Measurements from ENCODE around the gene BPHL. TPM values are rescaled to one million over a fixed set of nuclear protein-coding genes. Genes with fewer than 3 reads are reported as not detected.
"Not testable (repeated sequence)": the region's sequence is repeated elsewhere in the genome, so short reads cannot be mapped to it uniquely, and the experiment has no call there.

BPHL gene
- total RNA-seq = 2.4 TPM

DNA sequence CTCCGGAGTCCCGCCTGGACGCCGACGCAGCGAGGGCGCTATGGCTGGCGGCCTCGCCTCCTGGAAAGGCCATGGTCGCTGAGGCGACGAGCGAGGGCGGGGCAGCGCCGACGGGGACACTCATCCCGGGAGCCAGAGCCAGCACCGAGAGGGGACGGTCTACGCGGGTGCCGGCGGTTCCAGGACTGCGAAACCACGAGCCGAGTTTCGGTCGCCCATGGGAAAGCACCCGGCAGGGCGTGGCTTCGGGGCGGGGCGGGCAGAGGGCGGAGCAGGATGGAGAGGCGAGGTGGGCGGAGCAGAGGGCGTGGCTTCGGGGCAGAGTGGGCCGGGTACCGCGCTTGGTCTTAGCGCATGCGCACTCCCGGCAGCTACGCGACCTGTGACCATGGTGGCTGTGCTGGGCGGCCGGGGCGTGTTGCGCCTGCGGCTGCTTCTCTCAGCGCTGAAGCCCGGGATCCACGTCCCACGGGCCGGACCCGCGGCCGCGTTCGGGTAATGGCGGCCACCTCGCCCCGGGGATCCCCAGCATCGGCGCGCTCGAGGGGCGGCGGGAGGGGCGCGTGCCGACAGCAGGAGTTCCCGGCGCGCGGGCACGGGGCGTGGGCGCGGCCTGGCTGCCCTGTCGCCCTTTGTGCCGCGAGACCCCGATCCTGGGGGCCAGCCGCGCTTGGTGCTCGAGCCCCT lies at the start of gene BPHL:
BPHL (plus strand) TSS at position 359 of the 687 bp plus-strand sequence; CDS start at position 389, 30 bp downstream.
- peaks cover 19% of the 10 kb centered on the region for H3K4me1 ChIP-seq (ENCODE audit: insufficient read depth, low read length)
- no peaks in the 10 kb centered on the region for H3K9me3 ChIP-seq (ENCODE audit: low read depth, low read length)
- H3K27me3 ChIP-seq (ENCODE audit: insufficient read depth, low read length) = no peaks in the 10 kb centered on the region
- peak within 1 kb of the TSS; percentile 72 for H3K4me3 ChIP-seq (ENCODE audit: low read length)

DNA sequence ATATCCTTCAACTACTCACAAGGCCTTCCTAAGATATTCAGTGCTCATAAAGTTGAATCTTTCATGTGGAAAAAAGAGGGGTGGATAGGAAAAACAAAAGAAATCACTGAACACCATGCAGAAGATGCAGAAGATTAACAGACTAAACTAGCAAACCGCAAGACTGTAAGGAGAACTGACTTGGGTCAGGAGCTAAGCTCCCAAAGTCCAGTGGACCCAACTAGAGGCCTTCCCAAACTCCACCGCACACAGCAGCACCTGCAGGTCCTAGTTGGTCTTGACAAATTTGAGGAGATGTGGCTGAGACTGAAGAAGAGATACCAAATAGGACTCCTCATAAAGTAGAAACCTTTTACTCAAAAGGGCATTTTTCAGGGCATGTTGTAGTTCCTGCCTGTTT lies 46.9 kb upstream of the BPHL start:
- H3K27me3 ChIP-seq (ENCODE audit: insufficient read depth, low read length) = no peaks in the 10 kb centered on the region
- peaks cover 46% of the 10 kb centered on the region for H3K4me1 ChIP-seq (ENCODE audit: insufficient read depth, low read length)
- H3K9me3 ChIP-seq (ENCODE audit: low read depth, low read length) = no peaks in the 10 kb centered on the region
- H3K4me3 ChIP-seq (ENCODE audit: low read length) = no peak overlapping the region

- Histone ChIP-seq H3K4me1 (ENCODE audit: insufficient read depth, low read length) (peaks cover 41% of the 10 kb centered on the region), H3K4me3 (ENCODE audit: low read length) (no peak overlapping the region), H3K9me3 (ENCODE audit: low read depth, low read length) (no peaks in the 10 kb centered on the region), H3K27me3 (ENCODE audit: insufficient read depth, low read length) (no peaks in the 10 kb centered on the region)
Measured at GRCh38 chr6:3072798-3073197, 45.7 kb upstream of the BPHL start.

- Histone ChIP-seq H3K4me1 (ENCODE audit: insufficient read depth, low read length) (peaks cover 38% of the 10 kb centered on the region), H3K4me3 (ENCODE audit: low read length) (no peak overlapping the region)
Measured at GRCh38 chr6:3073382-3073781, 45.1 kb upstream of the BPHL start.

DNA sequence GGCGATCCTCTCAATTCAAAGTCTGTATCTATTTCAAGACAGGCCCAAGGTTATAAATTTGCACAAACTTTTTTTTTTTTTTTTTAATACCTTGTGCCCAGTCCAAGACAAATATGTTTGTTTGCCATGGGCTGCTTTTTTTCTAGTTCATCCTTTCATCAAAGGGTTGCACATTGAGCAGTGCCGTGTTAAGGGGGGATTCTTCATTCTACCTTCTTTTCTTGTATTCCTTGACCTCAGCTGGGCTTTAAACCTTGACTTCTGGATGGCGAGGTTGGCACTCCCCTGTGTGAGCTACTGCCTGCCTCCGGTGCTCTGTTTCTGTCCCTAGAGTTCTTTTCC lies 42.8 kb upstream of the BPHL start:
- H3K4me1 ChIP-seq (ENCODE audit: insufficient read depth, low read length) = peaks cover 28% of the 10 kb centered on the region
- no peaks in the 10 kb centered on the region for H3K27me3 ChIP-seq (ENCODE audit: insufficient read depth, low read length)
- no peak overlapping the region for H3K4me3 ChIP-seq (ENCODE audit: low read length)
- H3K9me3 ChIP-seq (ENCODE audit: low read depth, low read length) = no peaks in the 10 kb centered on the region

More at GRCh38 chr6:3073382-3073781, 45.1 kb upstream of the BPHL start:
- Histone ChIP-seq H3K27me3 (ENCODE audit: insufficient read depth, low read length) (no peaks in the 10 kb centered on the region), H3K9me3 (ENCODE audit: low read depth, low read length) (no peaks in the 10 kb centered on the region)

DNA sequence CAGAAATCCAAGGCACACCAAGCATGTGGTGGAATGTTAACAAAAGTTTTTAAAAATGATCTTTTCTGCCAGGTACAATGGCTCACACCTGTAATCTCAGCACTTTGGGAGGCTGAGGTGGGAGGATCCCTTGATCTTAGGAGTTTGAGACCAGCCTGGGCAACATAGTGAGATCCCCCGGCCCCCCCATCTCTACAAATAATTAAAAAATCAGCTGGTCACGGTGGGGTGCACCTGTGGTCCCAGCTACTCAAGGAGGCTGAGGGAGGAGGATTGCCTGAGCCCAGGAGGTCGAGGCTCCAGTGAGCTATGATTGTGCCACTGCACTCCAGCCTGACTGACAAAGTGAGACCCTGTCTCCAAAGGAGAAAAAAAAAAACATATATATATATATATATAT lies 42.2 kb upstream of the BPHL start:
- H3K27me3 ChIP-seq (ENCODE audit: insufficient read depth, low read length) = no peaks in the 10 kb centered on the region
- peaks cover 25% of the 10 kb centered on the region for H3K4me1 ChIP-seq (ENCODE audit: insufficient read depth, low read length)
- no peaks in the 10 kb centered on the region for H3K9me3 ChIP-seq (ENCODE audit: low read depth, low read length)
- no peak overlapping the region for H3K4me3 ChIP-seq (ENCODE audit: low read length)

DNA sequence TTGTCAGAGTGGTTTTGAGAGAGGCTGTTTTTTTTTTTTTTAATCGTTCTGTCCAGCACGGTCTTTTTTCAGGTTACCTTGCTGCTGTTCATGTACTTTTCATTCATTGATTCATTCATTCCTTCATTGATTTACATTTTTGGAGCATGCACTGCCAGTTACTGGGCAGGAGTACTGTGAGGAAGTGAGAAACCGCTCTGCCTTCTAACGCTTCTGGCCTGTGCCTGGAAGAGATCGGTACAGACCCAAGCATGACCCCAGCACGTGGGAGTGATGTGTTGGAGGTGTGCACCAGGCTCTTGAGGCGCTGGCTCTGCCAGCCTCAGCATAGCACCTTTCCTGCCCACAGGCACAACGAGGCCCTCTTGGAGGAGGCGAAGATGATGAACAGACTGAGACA lies 41.1 kb upstream of the BPHL start:
- Histone ChIP-seq H3K4me1 (ENCODE audit: insufficient read depth, low read length) (peaks cover 25% of the 10 kb centered on the region), H3K27me3 (ENCODE audit: insufficient read depth, low read length) (no peaks in the 10 kb centered on the region), H3K9me3 (ENCODE audit: low read depth, low read length) (no peaks in the 10 kb centered on the region), H3K4me3 (ENCODE audit: low read length) (no peak overlapping the region)

- not testable (repeated sequence) for H3K4me3 ChIP-seq (ENCODE audit: low read length); H3K9me3 ChIP-seq (ENCODE audit: low read depth, low read length); H3K27me3 ChIP-seq (ENCODE audit: insufficient read depth, low read length)
- peaks cover 20% of the 10 kb centered on the region for H3K4me1 ChIP-seq (ENCODE audit: insufficient read depth, low read length)
Measured at GRCh38 chr6:3078952-3079351, 39.6 kb upstream of the BPHL start.

DNA sequence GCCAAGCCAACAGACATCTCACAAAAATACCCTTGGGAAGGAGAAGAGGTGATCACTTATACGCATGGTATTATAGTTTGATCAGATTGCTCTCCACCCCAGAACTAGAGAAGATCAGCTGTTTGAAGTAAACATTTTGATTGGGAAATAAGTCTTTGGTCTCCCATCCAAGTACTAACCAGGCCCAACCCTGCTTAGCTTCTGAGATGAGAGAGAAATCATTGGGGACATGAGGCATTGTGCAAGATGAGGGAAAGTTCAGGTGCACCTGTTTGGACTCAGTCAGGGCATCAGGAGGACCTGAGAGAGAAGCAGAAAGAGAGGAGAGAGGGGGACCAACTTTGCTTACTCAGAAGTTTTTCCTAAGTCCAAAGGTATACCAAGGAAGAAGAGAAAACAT lies 38.8 kb upstream of the BPHL start:
- peaks cover 18% of the 10 kb centered on the region for H3K4me1 ChIP-seq (ENCODE audit: insufficient read depth, low read length)

DNA sequence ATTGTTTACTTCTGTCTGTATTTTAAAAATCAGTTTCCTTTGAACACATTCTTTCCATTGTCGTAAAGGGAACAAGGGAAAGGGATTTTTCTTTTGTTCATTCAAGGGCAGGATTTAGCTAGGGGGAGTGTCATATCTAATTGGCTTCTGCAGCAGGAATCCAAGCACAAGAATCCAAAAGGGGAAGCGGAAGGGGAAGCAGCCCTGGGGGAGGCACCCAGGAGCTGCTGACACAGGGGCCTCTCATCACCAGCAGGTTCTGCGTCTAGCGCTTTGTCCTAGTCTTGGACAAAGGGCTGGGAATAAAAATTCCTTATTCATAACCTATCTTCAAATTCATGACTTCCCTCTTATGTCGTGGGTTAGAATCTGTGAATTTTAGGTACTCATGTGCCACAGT lies 36.6 kb upstream of the BPHL start:
- no peaks in the 10 kb centered on the region for H3K9me3 ChIP-seq (ENCODE audit: low read depth, low read length)
- no peak overlapping the region for H3K4me3 ChIP-seq (ENCODE audit: low read length)

More for the DNA sequence above, 38.8 kb upstream of the BPHL start:
- Histone ChIP-seq H3K27me3 (ENCODE audit: insufficient read depth, low read length) (no peaks in the 10 kb centered on the region), H3K9me3 (ENCODE audit: low read depth, low read length) (no peaks in the 10 kb centered on the region), H3K4me3 (ENCODE audit: low read length) (no peak overlapping the region)

GRCh38 chr6:3085074-3085473 lies 33.4 kb upstream of the BPHL start:
- H3K4me3 ChIP-seq (ENCODE audit: low read length) = no peak overlapping the region
- peaks cover 8% of the 10 kb centered on the region for H3K4me1 ChIP-seq (ENCODE audit: insufficient read depth, low read length)
- H3K9me3 ChIP-seq (ENCODE audit: low read depth, low read length) = no peaks in the 10 kb centered on the region
- no peaks in the 10 kb centered on the region for H3K27me3 ChIP-seq (ENCODE audit: insufficient read depth, low read length)

More for the DNA sequence above, 36.6 kb upstream of the BPHL start:
- Histone ChIP-seq H3K4me1 (ENCODE audit: insufficient read depth, low read length) (no peaks in the 10 kb centered on the region), H3K27me3 (ENCODE audit: insufficient read depth, low read length) (no peaks in the 10 kb centered on the region)

- H3K9me3 ChIP-seq (ENCODE audit: low read depth, low read length) = no peaks in the 10 kb centered on the region
- peaks cover 8% of the 10 kb centered on the region for H3K4me1 ChIP-seq (ENCODE audit: insufficient read depth, low read length)
- H3K27me3 ChIP-seq (ENCODE audit: insufficient read depth, low read length) = no peaks in the 10 kb centered on the region
- no peak overlapping the region for H3K4me3 ChIP-seq (ENCODE audit: low read length)
Measured at GRCh38 chr6:3086282-3086946, 32.1 kb upstream of the BPHL start.

- Histone ChIP-seq H3K9me3 (ENCODE audit: low read depth, low read length) (no peaks in the 10 kb centered on the region), H3K27me3 (ENCODE audit: insufficient read depth, low read length) (no peaks in the 10 kb centered on the region), H3K4me1 (ENCODE audit: insufficient read depth, low read length) (peaks cover 8% of the 10 kb centered on the region), H3K4me3 (ENCODE audit: low read length) (no peak overlapping the region)
Measured at GRCh38 chr6:3088446-3088845, 30.1 kb upstream of the BPHL start.

- H3K4me3 ChIP-seq (ENCODE audit: low read length) = no peak overlapping the region
- H3K27me3 ChIP-seq (ENCODE audit: insufficient read depth, low read length) = no peaks in the 10 kb centered on the region
- H3K4me1 ChIP-seq (ENCODE audit: insufficient read depth, low read length) = peaks cover 8% of the 10 kb centered on the region
- no peaks in the 10 kb centered on the region for H3K9me3 ChIP-seq (ENCODE audit: low read depth, low read length)
Measured at GRCh38 chr6:3088968-3089367, 29.5 kb upstream of the BPHL start.

GRCh38 chr6:3090013-3090412 lies 28.5 kb upstream of the BPHL start:
- Histone ChIP-seq H3K27me3 (ENCODE audit: insufficient read depth, low read length) (no peaks in the 10 kb centered on the region), H3K4me3 (ENCODE audit: low read length) (no peak overlapping the region), H3K9me3 (ENCODE audit: low read depth, low read length) (no peaks in the 10 kb centered on the region), H3K4me1 (ENCODE audit: insufficient read depth, low read length) (peaks cover 8% of the 10 kb centered on the region)

- no peaks in the 10 kb centered on the region for H3K9me3 ChIP-seq (ENCODE audit: low read depth, low read length)
- no peaks in the 10 kb centered on the region for H3K4me1 ChIP-seq (ENCODE audit: insufficient read depth, low read length)
- no peaks in the 10 kb centered on the region for H3K27me3 ChIP-seq (ENCODE audit: insufficient read depth, low read length)
- H3K4me3 ChIP-seq (ENCODE audit: low read length) = no peak overlapping the region
Measured at GRCh38 chr6:3094815-3095214, 23.7 kb upstream of the BPHL start.
